ENCODE results near the gene BCAS1. TPM values are rescaled to one million over a fixed set of nuclear protein-coding genes. Genes with fewer than 3 reads are reported as not detected.

BCAS1 gene
- total RNA-seq, 1 donor from 2014 or later: 0.32 TPM

GRCh38 chr20:53972179-53972578, 98.2 kb downstream of the BCAS1 start:
- no peak overlapping the region for H3K4me3 Mint-ChIP-seq (ENCODE audit: unreplicated experiment)
- no peak for TF ChIP-seq CTCF (IDR thresholded peaks at IDR 0.05; ENCODE audit: partially characterized antibody, unreplicated experiment)
- no peak for DNase-seq
- no peaks in the 10 kb centered on the region for H3K4me1 Mint-ChIP-seq (ENCODE audit: low read depth, unreplicated experiment)
- no peaks in the 10 kb centered on the region for H3K27me3 Mint-ChIP-seq (ENCODE audit: unreplicated experiment)
- peaks cover 2% of the 10 kb centered on the region for H3K9me3 Mint-ChIP-seq (ENCODE audit: unreplicated experiment)
- no peak overlapping the region for H3K27ac Mint-ChIP-seq (ENCODE audit: unreplicated experiment)
- H3K36me3 Mint-ChIP-seq (ENCODE audit: unreplicated experiment): no peaks in the 10 kb centered on the region

- no peaks in the 10 kb centered on the region for H3K27me3 Mint-ChIP-seq (ENCODE audit: unreplicated experiment)
- no peaks in the 10 kb centered on the region for H3K36me3 Mint-ChIP-seq (ENCODE audit: unreplicated experiment)
- H3K4me1 Mint-ChIP-seq (ENCODE audit: low read depth, unreplicated experiment): no peaks in the 10 kb centered on the region
- DNase-seq: no peak
- no peak overlapping the region for H3K4me3 Mint-ChIP-seq (ENCODE audit: unreplicated experiment)
- peaks cover 2% of the 10 kb centered on the region for H3K9me3 Mint-ChIP-seq (ENCODE audit: unreplicated experiment)
- no peak for TF ChIP-seq CTCF (IDR thresholded peaks at IDR 0.05; ENCODE audit: partially characterized antibody, unreplicated experiment)
- H3K27ac Mint-ChIP-seq (ENCODE audit: unreplicated experiment): no peak overlapping the region
Observed at GRCh38 chr20:53971096-53971683, 99.2 kb downstream of the BCAS1 start.

- Mint-ChIP-seq H3K4me3 (ENCODE audit: unreplicated experiment) (no peak overlapping the region), H3K9me3 (ENCODE audit: unreplicated experiment) (peaks cover 2% of the 10 kb centered on the region), H3K27me3 (ENCODE audit: unreplicated experiment) (no peaks in the 10 kb centered on the region)
Observed at GRCh38 chr20:53970232-53970631, 100.2 kb downstream of the BCAS1 start.

GRCh38 chr20:53967527-53967926, 102.9 kb downstream of the BCAS1 start:
- peaks cover 3% of the 10 kb centered on the region for H3K4me1 Mint-ChIP-seq (ENCODE audit: low read depth, unreplicated experiment)
- DNase-seq: no peak
- no peaks in the 10 kb centered on the region for H3K27me3 Mint-ChIP-seq (ENCODE audit: unreplicated experiment)
- no peak overlapping the region for H3K27ac Mint-ChIP-seq (ENCODE audit: unreplicated experiment)
- TF ChIP-seq CTCF (IDR thresholded peaks at IDR 0.05; ENCODE audit: partially characterized antibody, unreplicated experiment): no peak
- H3K9me3 Mint-ChIP-seq (ENCODE audit: unreplicated experiment): no peaks in the 10 kb centered on the region
- H3K36me3 Mint-ChIP-seq (ENCODE audit: unreplicated experiment): no peaks in the 10 kb centered on the region
- H3K4me3 Mint-ChIP-seq (ENCODE audit: unreplicated experiment): no peak overlapping the region

More at GRCh38 chr20:53970232-53970631, 100.2 kb downstream of the BCAS1 start:
- no peak overlapping the region for H3K27ac Mint-ChIP-seq (ENCODE audit: unreplicated experiment)
- DNase-seq: no peak
- no peaks in the 10 kb centered on the region for H3K36me3 Mint-ChIP-seq (ENCODE audit: unreplicated experiment)
- H3K4me1 Mint-ChIP-seq (ENCODE audit: low read depth, unreplicated experiment): no peaks in the 10 kb centered on the region
- no peak for TF ChIP-seq CTCF (IDR thresholded peaks at IDR 0.05; ENCODE audit: partially characterized antibody, unreplicated experiment)

GRCh38 chr20:53966774-53967398, 103.5 kb downstream of the BCAS1 start:
- Mint-ChIP-seq H3K4me1 (ENCODE audit: low read depth, unreplicated experiment) (peaks cover 3% of the 10 kb centered on the region), H3K9me3 (ENCODE audit: unreplicated experiment) (no peaks in the 10 kb centered on the region), H3K4me3 (ENCODE audit: unreplicated experiment) (no peak overlapping the region), H3K27ac (ENCODE audit: unreplicated experiment) (no peak overlapping the region), H3K27me3 (ENCODE audit: unreplicated experiment) (no peaks in the 10 kb centered on the region), H3K36me3 (ENCODE audit: unreplicated experiment) (no peaks in the 10 kb centered on the region)
- no peak for DNase-seq
- TF ChIP-seq CTCF (IDR thresholded peaks at IDR 0.05; ENCODE audit: partially characterized antibody, unreplicated experiment): no peak

Data from glutamatergic neuron (in vitro differentiated cells).